GM10847 (cell line): Measurements from ENCODE around the gene CENATAC.

ENCODE experiments used
- POLR2A ChIP-seq: IDR thresholded peaks from 2 replicates; pipeline ENCODE4 v1.6.1; 2011; ENCODE audit not compliant: insufficient read length; ENCODE audit errors: extremely low read depth

Gene CENATAC

GRCh38 chr11:119023741-119024140 lies 25.8 kb downstream of the CENATAC start:
- TF ChIP-seq POLR2A = no peak

- no peak for TF ChIP-seq POLR2A
Measured at GRCh38 chr11:119024430-119025098, 26.6 kb downstream of the CENATAC start.

GRCh38 chr11:119025099-119025473 lies 27.1 kb downstream of the CENATAC start:
- no peak for TF ChIP-seq POLR2A

GRCh38 chr11:119025541-119025940 lies 27.6 kb downstream of the CENATAC start:
- no peak for TF ChIP-seq POLR2A

GRCh38 chr11:119025978-119026766 lies 28.2 kb downstream of the CENATAC start:
- no peak for TF ChIP-seq POLR2A

GRCh38 chr11:119026970-119027369 lies 29.0 kb downstream of the CENATAC start:
- TF ChIP-seq POLR2A = no peak

- no peak for TF ChIP-seq POLR2A
Measured at GRCh38 chr11:119027561-119028345, 29.8 kb downstream of the CENATAC start.

- TF ChIP-seq POLR2A = no peak
Measured at GRCh38 chr11:119028346-119029068, 30.6 kb downstream of the CENATAC start.

- TF ChIP-seq POLR2A = no peak
Measured at GRCh38 chr11:119029069-119029339, 31.1 kb downstream of the CENATAC start.

GRCh38 chr11:119029340-119030028 lies 31.5 kb downstream of the CENATAC start:
- no peak for TF ChIP-seq POLR2A

GRCh38 chr11:119030029-119030328 lies 32.0 kb downstream of the CENATAC start:
- no peak for TF ChIP-seq POLR2A

- TF ChIP-seq POLR2A = no peak
Measured at GRCh38 chr11:119030329-119031047, 32.5 kb downstream of the CENATAC start, which contains the start of gene SLC37A4. Gene SLC37A4, minus strand, starts transcription at chr11:119030877.

GRCh38 chr11:119031912-119032280 lies 34.0 kb downstream of the CENATAC start:
- TF ChIP-seq POLR2A = no peak

- TF ChIP-seq POLR2A = no peak
Measured at GRCh38 chr11:119034813-119035212, 36.9 kb downstream of the CENATAC start.

- no peak for TF ChIP-seq POLR2A
Measured at GRCh38 chr11:119038884-119039283, 40.9 kb downstream of the CENATAC start.
